ENCODE results near the gene HEYL. TPM values are rescaled to one million over a fixed set of nuclear protein-coding genes. Genes with fewer than 3 reads are reported as not detected.
A peak's percentile ranks its signal among the peaks of the same experiment; 100 is the strongest.

HEYL gene
- total RNA-seq = 10 to 100 TPM; 11.4 to 19.2 (median 14.3) TPM

DNA sequence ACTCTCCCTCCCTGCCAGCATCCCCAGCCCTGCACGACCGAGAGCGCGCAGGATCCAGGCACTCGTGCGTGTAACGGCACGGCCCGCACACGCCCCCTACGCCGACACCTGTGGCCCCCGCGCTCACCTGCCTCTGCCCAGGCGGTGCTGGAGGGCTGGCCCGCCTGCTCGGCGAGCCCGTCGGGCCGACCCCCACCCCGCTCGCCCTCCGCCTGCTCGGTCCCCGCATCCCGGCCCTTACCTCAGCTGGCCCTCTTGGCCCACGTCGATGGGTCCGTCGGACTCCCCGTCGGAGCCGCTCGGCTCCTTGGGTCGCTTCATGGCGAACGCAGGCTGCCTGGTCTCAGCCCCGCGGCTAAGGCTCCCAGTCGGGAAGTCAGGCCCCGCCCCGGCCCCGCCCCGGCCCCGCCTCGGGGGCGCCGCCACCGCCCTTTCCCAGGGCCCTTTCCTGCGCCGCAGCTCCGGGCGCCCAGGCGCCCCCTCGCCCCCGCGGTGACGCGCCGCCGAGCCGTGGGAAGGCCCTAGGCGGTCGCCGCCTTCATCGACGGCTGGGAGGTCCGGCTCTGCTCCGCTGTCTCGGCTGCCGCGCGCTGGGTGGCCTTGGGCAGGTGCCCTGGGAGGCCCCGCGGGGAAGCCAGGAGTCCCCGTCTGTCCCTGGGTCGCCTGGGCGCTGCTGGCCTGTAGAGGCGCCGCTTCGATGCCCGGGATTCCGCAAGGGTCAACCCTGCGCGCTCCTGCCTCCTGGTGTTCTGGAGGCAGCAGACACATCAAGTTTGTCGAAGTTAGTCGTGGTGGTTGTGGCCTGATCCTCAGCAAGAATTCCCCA is at the start of gene HEYL:
Gene HEYL (minus strand): TSS at position 339 of the 826 bp plus-strand sequence. CDS start 18 bp downstream, at position 321.
- Histone ChIP-seq H3K9me3 (no peaks in the 10 kb centered on the region), H3K4me1 (peaks cover 0 to 31% (median 0%) of the 10 kb centered on the region in 4 donors), H3K36me3 (no peaks in the 10 kb centered on the region), H3K27me3 (peaks cover 0 to 9% of the 10 kb centered on the region in 2 donors), H3K4me3 (peak within 1 kb of the TSS; percentile 37 to 64 (median 48)), H3K27ac (peak within 1 kb of the TSS in 3 of 4 donors; percentile 0 to 87 (median 84))
- TF ChIP-seq, protein P1, sequence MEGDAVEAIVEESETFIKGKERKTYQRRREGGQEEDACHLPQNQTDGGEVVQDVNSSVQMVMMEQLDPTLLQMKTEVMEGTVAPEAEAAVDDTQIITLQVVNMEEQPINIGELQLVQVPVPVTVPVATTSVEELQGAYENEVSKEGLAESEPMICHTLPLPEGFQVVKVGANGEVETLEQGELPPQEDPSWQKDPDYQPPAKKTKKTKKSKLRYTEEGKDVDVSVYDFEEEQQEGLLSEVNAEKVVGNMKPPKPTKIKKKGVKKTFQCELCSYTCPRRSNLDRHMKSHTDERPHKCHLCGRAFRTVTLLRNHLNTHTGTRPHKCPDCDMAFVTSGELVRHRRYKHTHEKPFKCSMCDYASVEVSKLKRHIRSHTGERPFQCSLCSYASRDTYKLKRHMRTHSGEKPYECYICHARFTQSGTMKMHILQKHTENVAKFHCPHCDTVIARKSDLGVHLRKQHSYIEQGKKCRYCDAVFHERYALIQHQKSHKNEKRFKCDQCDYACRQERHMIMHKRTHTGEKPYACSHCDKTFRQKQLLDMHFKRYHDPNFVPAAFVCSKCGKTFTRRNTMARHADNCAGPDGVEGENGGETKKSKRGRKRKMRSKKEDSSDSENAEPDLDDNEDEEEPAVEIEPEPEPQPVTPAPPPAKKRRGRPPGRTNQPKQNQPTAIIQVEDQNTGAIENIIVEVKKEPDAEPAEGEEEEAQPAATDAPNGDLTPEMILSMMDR (IDR thresholded peaks at IDR 0.05) = peak in 4 of 5 experiments; percentile 22 to 49 (median 32)
- TF ChIP-seq POLR2A (IDR thresholded peaks at IDR 0.05) = peak in 1 of 2 donors; percentile 24
- peak in 1 of 2 donors; percentile 60 for TF ChIP-seq EP300 (IDR thresholded peaks at IDR 0.05)
- 11 to 18% methylated on average over 41 to 49 of the region's 88 CpGs for WGBS, 2 donors
- DNase-seq (ENCODE audit: low spot score in 2 of 2) = peak; percentile 32 to 34

DNA sequence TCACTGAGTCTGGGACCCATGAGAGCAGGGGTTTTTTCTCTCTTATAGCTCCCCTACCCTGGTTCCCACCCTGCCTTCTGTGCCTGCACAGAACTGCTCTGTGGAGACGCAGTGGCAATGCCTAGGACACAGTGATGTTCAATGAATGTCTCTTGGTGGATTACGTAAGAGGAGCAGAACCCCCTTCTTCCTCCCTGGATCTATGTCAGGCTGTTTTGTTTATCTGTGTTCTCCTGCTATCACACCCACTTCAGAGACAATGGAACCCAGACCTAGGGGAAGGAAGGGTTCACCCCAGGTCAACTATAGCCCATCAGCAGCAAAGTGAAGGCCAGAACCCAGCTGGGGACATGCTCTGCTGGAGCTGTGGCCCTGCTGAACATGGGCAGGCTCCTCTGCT is 49.8 kb upstream of the HEYL start:
- TF ChIP-seq POLR2A (IDR thresholded peaks at IDR 0.05) = no peak
- TF ChIP-seq EP300 (IDR thresholded peaks at IDR 0.05) = no peak
- TF ChIP-seq, protein P1 (IDR thresholded peaks at IDR 0.05) = no peak
- Histone ChIP-seq H3K4me1 (peaks cover 0 to 22% (median 17%) of the 10 kb centered on the region in 4 donors), H3K27ac (no peak overlapping the region), H3K36me3 (no peaks in the 10 kb centered on the region), H3K9me3 (no peaks in the 10 kb centered on the region), H3K4me3 (no peak overlapping the region), H3K27me3 (peaks cover 5 to 94% of the 10 kb centered on the region in 2 donors)
- DNase-seq (ENCODE audit: low spot score in 2 of 2) = no peak
- 61 to 90% methylated on average over 2 of the region's 2 CpGs for WGBS, 2 donors

DNA sequence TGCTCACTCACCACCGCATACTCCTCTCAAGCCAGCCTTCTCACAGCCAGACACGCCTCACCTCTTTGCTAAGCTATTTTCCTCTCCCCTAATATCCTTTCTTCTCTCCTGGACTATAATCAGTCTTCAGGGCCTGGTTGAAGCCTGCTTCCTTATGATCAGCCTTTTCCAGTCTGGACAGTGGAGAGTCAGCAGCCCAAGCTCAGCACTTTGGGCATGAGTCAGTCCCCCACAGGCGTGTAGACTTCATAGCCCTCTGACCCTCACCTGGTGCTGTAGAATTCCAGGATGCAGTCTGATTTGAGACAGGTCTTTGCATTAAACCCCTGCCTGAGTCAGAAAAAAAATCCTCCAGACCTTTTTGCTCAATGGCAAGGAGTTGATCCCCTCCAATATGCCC is 49.3 kb upstream of the HEYL start:
- 58 to 63% methylated on average over 3 of the region's 3 CpGs for WGBS, 2 donors
- Histone ChIP-seq H3K27me3 (peaks cover 5 to 94% of the 10 kb centered on the region in 2 donors), H3K4me3 (no peak overlapping the region), H3K9me3 (no peaks in the 10 kb centered on the region), H3K36me3 (no peaks in the 10 kb centered on the region), H3K27ac (no peak overlapping the region), H3K4me1 (peaks cover 0 to 26% (median 19%) of the 10 kb centered on the region in 4 donors)
- TF ChIP-seq POLR2A (IDR thresholded peaks at IDR 0.05) (no peak), EP300 (IDR thresholded peaks at IDR 0.05) (no peak)
- TF ChIP-seq, protein P1 (IDR thresholded peaks at IDR 0.05) = no peak
- DNase-seq (ENCODE audit: low spot score in 2 of 2) = no peak

DNA sequence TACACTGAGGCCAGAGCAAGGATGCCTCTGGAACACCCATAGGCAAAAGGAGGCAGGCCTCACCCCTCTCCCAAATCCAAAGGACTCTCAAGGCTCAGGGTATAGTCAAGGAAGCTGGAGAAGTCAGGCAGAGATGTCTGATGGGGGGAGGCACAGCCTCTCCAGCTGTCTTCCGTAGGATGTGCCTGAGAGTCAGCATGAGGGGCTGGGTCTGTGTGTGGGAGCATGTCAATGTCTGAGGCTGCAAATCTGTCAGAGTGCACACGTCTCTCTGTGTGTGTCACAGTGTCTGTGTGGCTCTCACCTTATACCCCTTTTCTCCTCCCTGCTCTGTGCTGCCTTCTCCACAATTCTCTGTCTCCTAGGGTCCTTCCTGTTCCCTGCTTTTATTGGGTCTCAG is 47.8 kb upstream of the HEYL start:
- Histone ChIP-seq H3K4me3 (no peak overlapping the region), H3K27ac (no peak overlapping the region), H3K27me3 (peaks cover 5 to 94% of the 10 kb centered on the region in 2 donors), H3K36me3 (no peaks in the 10 kb centered on the region), H3K9me3 (no peaks in the 10 kb centered on the region), H3K4me1 (peaks cover 0 to 24% (median 18%) of the 10 kb centered on the region in 4 donors)
- TF ChIP-seq, protein P1 (IDR thresholded peaks at IDR 0.05) = no peak
- TF ChIP-seq EP300 (IDR thresholded peaks at IDR 0.05) (no peak), POLR2A (IDR thresholded peaks at IDR 0.05) (no peak)
- DNase-seq (ENCODE audit: low spot score in 2 of 2) = no peak
- 37 to 47% methylated on average over 2 of the region's 2 CpGs for WGBS, 2 donors

DNA sequence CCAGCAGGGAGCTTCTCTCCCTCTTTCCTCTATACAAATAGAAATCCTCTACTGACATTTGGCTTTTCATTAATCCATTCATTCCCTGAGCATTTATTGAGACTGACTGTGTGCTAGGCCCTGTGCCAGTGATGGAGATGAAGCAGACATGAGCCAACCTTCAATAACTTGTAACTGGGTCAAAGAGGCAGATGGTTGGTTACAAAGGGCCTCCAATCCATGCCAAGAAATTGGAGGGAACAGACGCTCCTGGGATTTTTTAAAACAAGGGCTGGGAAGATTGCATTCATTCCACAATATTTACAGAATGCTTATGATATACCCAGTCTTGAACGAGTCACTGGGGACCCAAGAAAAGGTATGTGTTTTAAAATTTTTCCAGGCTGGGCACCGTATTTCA is 45.6 kb upstream of the HEYL start:
- no peak for DNase-seq (ENCODE audit: low spot score in 2 of 2)
- no peak for TF ChIP-seq POLR2A (IDR thresholded peaks at IDR 0.05)
- TF ChIP-seq, protein P1 (IDR thresholded peaks at IDR 0.05) = no peak
- TF ChIP-seq EP300 (IDR thresholded peaks at IDR 0.05) = no peak

More for the DNA sequence above, 45.6 kb upstream of the HEYL start:
- WGBS, 2 donors = 66 to 77% methylated on average over 3 of the region's 3 CpGs
- Histone ChIP-seq H3K4me3 (no peak overlapping the region), H3K36me3 (no peaks in the 10 kb centered on the region), H3K27me3 (peaks cover 0 to 78% of the 10 kb centered on the region in 2 donors), H3K27ac (no peak overlapping the region), H3K9me3 (no peaks in the 10 kb centered on the region), H3K4me1 (peaks cover 0 to 8% (median 2%) of the 10 kb centered on the region in 4 donors)

Data from tibial nerve (tissue), 4 donors.